HG03139 (cell line): ENCODE data around the gene NRDE2.
"Not testable (repeated sequence)": the region's sequence is repeated elsewhere in the genome, so short reads cannot be mapped to it uniquely, and the experiment has no call there.

ENCODE experiments used
- ATAC-seq: cut with Tn5 transposase; IDR thresholded peaks from one replicate; pipeline ENCODE4 v1.9.1; 2021; ENCODE audit not compliant: unreplicated experiment

The NRDE2 gene

GRCh38 chr14:90274019-90274418 is 57.7 kb downstream of the NRDE2 start:
- no peak for ATAC-seq

GRCh38 chr14:90273532-90273931 is 58.2 kb downstream of the NRDE2 start:
- no peak for ATAC-seq

- no peak for ATAC-seq
These were observed 59.2 kb downstream of the NRDE2 start for GRCh38 chr14:90272523-90272922.

GRCh38 chr14:90268420-90268819 is 63.3 kb downstream of the NRDE2 start:
- ATAC-seq, result no peak

- no peak for ATAC-seq
These were observed 65.1 kb downstream of the NRDE2 start for GRCh38 chr14:90266441-90267154.

- peak; percentile 82 for ATAC-seq
These were observed 67.8 kb downstream of the NRDE2 start for GRCh38 chr14:90263748-90264449.

GRCh38 chr14:90256354-90257131 is 75.2 kb downstream of the NRDE2 start, which contains the start of gene PSMC1:
Gene PSMC1, plus strand, starts transcription at chr14:90256553. Its CDS starts 45 bp downstream, at chr14:90256598.
- ATAC-seq, result peak; percentile 89

- no peak for ATAC-seq
These were observed 75.9 kb downstream of the NRDE2 start for GRCh38 chr14:90255871-90256270.

GRCh38 chr14:90253826-90254225 is 77.9 kb downstream of the NRDE2 start:
- no peak for ATAC-seq

- ATAC-seq, result no peak
These were observed 83.1 kb downstream of the NRDE2 start for GRCh38 chr14:90248594-90248993.

GRCh38 chr14:90247441-90247840 is 84.3 kb downstream of the NRDE2 start:
- not testable (repeated sequence) for ATAC-seq

- no peak for ATAC-seq
These were observed 84.8 kb downstream of the NRDE2 start for GRCh38 chr14:90246936-90247335.

- no peak for ATAC-seq
These were observed 89.3 kb downstream of the NRDE2 start for GRCh38 chr14:90242444-90242843.

GRCh38 chr14:90239139-90239538 is 92.6 kb downstream of the NRDE2 start:
- ATAC-seq, result no peak

- ATAC-seq, result no peak
These were observed 96.4 kb downstream of the NRDE2 start for GRCh38 chr14:90235179-90235976.

- ATAC-seq, result not testable (repeated sequence)
These were observed 101.8 kb downstream of the NRDE2 start for GRCh38 chr14:90229942-90230341.

GRCh38 chr14:90228478-90228877 is 103.3 kb downstream of the NRDE2 start:
- no peak for ATAC-seq
